Glutamatergic neuron (in vitro differentiated cells): ENCODE data around the gene PERCC1. TPM values are rescaled to one million over a fixed set of nuclear protein-coding genes. Genes with fewer than 3 reads are reported as not detected.

Source experiments
- DNase-seq: peaks from one replicate; pipeline ENCODE4 v3.0.0; 2022
- H3K27ac Mint-ChIP-seq: one replicate; pipeline ENCODE4 v1.8.0; 2020; ENCODE audit warnings: mild to moderate bottlenecking, mixed read lengths, inconsistent platforms; ENCODE audit not compliant: unreplicated experiment
- H3K27me3 Mint-ChIP-seq: one replicate; pipeline ENCODE4 v1.8.0; 2020; ENCODE audit warnings: mild to moderate bottlenecking, moderate library complexity, mixed read lengths, inconsistent platforms; ENCODE audit not compliant: unreplicated experiment
- H3K36me3 Mint-ChIP-seq: one replicate; pipeline ENCODE4 v1.8.0; 2020; ENCODE audit warnings: mild to moderate bottlenecking, mixed read lengths, inconsistent platforms; ENCODE audit not compliant: unreplicated experiment
- H3K4me1 Mint-ChIP-seq: one replicate; pipeline ENCODE4 v1.8.0; 2020; ENCODE audit warnings: mild to moderate bottlenecking, low read depth, mixed read lengths, inconsistent platforms; ENCODE audit not compliant: unreplicated experiment
- H3K4me3 Mint-ChIP-seq: one replicate; pipeline ENCODE4 v1.8.0; 2020; ENCODE audit warnings: mild to moderate bottlenecking, mixed read lengths, inconsistent platforms; ENCODE audit not compliant: unreplicated experiment
- H3K9me3 Mint-ChIP-seq: one replicate; pipeline ENCODE4 v1.8.0; 2020; ENCODE audit warnings: mild to moderate bottlenecking, moderate library complexity, mixed read lengths, inconsistent platforms; ENCODE audit not compliant: unreplicated experiment
- total RNA-seq: library from RNA; stranded (reverse); fragmentation: NEBNext Ultra II Directional; extraction: Animal tissue kit (Norgen Biotek cat#: 25700); gene quantifications from one replicate; pipeline ENCODE4 v1.2.1, GENCODE V29; 2021; ENCODE audit not compliant: unreplicated experiment
- TF ChIP-seq, protein P1 (sequence below): fragments of 200-600 bp; sonication (generic); IDR thresholded peaks from one replicate; pipeline ENCODE4 v1.5.0; 2021; ENCODE audit not compliant: partially characterized antibody, unreplicated experiment

PERCC1 gene
- total RNA-seq, 1 donor from 2014 or later, result not detected

DNA sequence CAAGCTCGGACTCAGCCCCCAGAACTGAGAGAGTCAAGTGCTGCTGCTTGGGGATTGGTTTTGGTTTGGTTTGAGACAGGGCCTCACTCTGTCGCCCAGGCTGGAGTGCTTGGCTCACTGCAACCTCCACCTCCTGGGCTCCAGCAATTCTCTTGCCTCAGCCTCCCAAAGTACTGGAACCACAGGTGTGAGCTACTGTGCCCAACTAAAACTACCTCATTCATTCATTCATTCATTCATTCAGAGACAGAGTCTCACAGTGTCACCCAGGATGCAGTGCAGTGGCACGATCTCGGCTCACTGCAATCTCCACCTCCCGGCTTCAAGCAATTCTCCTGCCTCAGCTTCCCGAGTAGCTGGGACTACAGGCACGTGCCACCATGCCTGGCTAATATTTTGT lies 41.1 kb upstream of the PERCC1 start:
- TF ChIP-seq, protein P1, sequence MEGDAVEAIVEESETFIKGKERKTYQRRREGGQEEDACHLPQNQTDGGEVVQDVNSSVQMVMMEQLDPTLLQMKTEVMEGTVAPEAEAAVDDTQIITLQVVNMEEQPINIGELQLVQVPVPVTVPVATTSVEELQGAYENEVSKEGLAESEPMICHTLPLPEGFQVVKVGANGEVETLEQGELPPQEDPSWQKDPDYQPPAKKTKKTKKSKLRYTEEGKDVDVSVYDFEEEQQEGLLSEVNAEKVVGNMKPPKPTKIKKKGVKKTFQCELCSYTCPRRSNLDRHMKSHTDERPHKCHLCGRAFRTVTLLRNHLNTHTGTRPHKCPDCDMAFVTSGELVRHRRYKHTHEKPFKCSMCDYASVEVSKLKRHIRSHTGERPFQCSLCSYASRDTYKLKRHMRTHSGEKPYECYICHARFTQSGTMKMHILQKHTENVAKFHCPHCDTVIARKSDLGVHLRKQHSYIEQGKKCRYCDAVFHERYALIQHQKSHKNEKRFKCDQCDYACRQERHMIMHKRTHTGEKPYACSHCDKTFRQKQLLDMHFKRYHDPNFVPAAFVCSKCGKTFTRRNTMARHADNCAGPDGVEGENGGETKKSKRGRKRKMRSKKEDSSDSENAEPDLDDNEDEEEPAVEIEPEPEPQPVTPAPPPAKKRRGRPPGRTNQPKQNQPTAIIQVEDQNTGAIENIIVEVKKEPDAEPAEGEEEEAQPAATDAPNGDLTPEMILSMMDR, result no peak
- Mint-ChIP-seq H3K36me3 (no peaks in the 10 kb centered on the region), H3K27me3 (peaks cover 2% of the 10 kb centered on the region), H3K9me3 (peaks cover 1% of the 10 kb centered on the region), H3K4me1 (peaks cover 3% of the 10 kb centered on the region), H3K4me3 (no peak overlapping the region), H3K27ac (no peak overlapping the region)
- DNase-seq, result no peak

DNA sequence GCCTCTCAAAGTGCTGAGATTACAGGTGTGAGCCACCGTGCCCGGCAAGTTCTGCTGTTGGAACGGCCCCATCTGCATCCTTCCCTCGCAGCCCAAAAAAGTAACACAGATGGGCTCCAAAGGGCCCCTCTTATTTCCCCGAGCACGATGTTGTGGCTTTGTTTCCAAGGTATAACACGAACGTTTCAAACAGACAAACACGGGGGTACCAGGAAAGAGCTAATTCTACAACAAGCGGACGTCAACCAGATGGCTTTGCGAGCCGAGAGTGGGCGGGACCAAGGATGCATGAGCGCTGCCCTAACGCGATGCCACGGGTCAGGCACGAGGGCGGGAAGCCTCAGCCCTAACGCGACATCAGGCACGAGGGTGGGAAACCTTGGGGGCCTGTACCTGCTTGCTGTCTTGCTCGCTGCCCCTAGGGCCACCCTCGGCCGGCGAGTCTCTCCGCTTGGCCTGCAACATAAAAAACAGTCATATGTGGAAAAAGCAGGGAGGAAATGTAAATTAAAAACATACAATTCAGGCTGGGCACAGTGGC lies 40.6 kb upstream of the PERCC1 start:
- Mint-ChIP-seq H3K27me3 (peaks cover 2% of the 10 kb centered on the region), H3K36me3 (no peaks in the 10 kb centered on the region), H3K4me1 (peaks cover 3% of the 10 kb centered on the region), H3K4me3 (no peak overlapping the region), H3K27ac (no peak overlapping the region), H3K9me3 (peaks cover 1% of the 10 kb centered on the region)
- TF ChIP-seq, protein P1, result no peak
- no peak for DNase-seq

DNA sequence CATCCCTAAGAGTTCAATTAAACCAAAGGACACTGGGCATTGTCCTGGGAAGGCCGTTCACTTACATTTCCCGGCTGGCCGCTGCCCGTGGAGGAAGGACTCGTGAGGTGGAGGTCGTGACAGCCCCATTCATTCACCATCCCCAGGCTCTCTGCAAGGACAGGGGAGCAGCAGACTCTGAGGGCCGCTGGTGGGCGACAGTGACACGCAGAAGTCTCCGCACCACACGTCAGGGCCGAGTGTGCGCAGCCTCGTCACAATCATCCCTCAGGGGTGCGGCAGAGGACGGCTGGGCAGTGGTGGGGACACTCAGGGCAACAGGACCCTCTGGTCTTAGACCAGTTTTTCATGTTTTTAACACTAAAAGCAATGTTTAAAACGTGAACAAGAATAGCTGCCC lies 38.1 kb upstream of the PERCC1 start:
- TF ChIP-seq, protein P1, result no peak
- Mint-ChIP-seq H3K27me3 (peaks cover 2% of the 10 kb centered on the region), H3K4me1 (peaks cover 3% of the 10 kb centered on the region), H3K9me3 (peaks cover 1% of the 10 kb centered on the region), H3K4me3 (no peak overlapping the region), H3K36me3 (no peaks in the 10 kb centered on the region), H3K27ac (no peak overlapping the region)
- DNase-seq, result no peak

DNA sequence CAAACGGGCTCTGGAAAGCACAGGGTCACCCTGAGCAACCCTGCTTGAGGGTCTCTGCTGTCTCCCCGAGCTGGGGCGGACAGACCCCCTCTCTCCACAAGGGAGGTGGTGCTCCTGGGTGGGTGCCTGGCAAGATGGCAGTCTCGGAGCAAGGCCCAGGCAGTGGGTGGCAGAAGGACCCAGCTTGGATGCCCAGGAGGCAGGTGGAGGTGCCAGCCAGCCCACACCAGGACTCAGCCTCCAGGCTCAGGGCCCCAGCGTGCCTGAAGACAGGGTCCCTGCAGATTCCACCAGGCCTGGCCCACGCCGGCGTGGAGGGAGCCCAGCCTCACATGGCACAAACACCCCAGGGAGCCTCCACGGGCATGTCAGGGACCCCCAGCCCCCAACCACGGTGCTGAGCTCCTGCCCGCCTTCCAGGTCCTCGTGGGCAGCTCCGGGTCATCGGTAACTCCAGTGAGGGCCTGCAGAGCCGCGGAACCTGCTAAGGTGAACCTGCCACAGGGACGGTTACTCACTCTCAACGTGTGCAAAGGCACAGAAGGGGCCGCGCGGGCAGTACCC lies 37.2 kb upstream of the PERCC1 start:
- no peak overlapping the region for H3K4me3 Mint-ChIP-seq
- peaks cover 3% of the 10 kb centered on the region for H3K4me1 Mint-ChIP-seq
- H3K27ac Mint-ChIP-seq, result no peak overlapping the region
- H3K9me3 Mint-ChIP-seq, result no peaks in the 10 kb centered on the region
- peaks cover 2% of the 10 kb centered on the region for H3K27me3 Mint-ChIP-seq
- no peaks in the 10 kb centered on the region for H3K36me3 Mint-ChIP-seq
- TF ChIP-seq, protein P1, result no peak
- DNase-seq, result no peak

DNA sequence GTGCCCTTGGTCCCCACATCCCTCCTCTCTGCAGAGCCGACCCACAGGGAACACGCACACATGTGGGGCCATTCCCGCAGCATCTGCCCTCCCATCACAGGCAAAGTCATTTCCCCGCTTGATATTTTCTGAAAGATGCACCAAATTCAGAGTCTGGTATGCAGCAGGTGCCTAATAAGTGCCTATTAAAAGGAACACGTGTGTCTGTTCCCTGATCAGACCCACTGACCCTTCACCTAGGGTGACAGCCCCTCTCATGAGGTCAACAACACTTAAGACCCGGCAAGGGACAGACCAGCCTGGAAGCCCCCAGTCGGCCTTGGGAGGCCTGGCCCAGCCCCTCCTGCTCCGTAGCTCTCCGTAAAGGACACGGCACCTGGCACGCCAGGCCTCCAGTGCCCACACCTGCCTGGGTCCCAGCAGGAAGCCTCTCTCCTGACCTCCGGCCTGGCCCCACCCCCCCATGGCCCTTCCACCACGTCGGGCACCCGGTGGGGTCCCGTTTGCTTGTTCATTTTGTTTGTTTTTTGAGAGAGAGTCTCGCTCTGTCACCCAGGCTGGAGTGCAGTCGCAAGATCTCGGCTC lies 36.4 kb upstream of the PERCC1 start:
- H3K4me1 Mint-ChIP-seq, result peaks cover 3% of the 10 kb centered on the region
- DNase-seq, result no peak
- H3K27ac Mint-ChIP-seq, result no peak overlapping the region
- H3K4me3 Mint-ChIP-seq, result no peak overlapping the region
- TF ChIP-seq, protein P1, result no peak
- no peaks in the 10 kb centered on the region for H3K9me3 Mint-ChIP-seq
- peaks cover 2% of the 10 kb centered on the region for H3K27me3 Mint-ChIP-seq
- H3K36me3 Mint-ChIP-seq, result no peaks in the 10 kb centered on the region
